GM19467 (cell line): Measurements from ENCODE around the gene CD276.

ENCODE experiments used
- ATAC-seq: cut with Tn5 transposase; IDR thresholded peaks from one replicate; pipeline ENCODE4 v1.9.1; 2021; ENCODE audit warnings: mild to moderate bottlenecking, moderate library complexity; ENCODE audit not compliant: unreplicated experiment

The CD276 gene

DNA sequence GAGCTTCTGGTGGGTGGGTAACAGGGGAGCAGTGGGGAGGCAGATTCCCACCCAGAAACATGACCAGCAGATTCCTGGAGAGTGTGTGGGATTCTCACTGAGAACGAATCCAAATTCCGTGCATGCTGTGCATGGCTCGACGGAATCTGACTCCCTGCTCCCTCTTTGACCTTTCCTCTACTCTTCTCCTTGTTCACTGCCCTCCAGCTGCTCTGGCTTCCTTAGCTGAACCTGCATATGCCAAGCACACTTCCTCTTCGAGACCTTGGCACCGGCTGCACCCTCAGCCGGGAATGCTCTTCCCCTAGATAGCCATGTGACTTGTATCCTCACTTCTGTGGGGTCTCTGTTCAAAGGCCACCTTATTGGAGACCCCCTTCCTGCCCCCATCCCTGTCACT lies 62.7 kb downstream of the CD276 start:
- no peak for ATAC-seq

GRCh38 chr15:73747847-73748590 lies 63.8 kb downstream of the CD276 start:
- no peak for ATAC-seq

GRCh38 chr15:73748730-73749129 lies 64.5 kb downstream of the CD276 start:
- ATAC-seq, result no peak

DNA sequence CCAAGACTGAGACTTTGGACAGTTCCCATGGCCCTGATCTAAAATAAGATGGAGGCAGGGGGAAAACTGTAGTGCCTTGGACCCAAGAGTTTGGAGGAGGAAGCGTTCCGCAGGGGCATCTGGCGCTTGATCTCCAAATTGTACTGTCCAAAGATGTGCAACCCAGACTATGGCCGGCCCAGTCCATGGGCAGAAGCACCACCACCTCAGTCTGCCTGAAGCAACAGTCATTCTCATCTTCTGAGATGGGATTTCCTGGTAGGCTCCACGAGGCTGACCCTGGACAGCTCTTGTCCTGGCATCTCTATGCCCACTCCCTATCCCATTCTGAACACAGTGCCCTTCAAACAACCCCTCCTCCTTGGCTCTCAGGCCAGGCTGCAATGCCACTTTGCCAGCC lies 65.3 kb downstream of the CD276 start:
- no peak for ATAC-seq

DNA sequence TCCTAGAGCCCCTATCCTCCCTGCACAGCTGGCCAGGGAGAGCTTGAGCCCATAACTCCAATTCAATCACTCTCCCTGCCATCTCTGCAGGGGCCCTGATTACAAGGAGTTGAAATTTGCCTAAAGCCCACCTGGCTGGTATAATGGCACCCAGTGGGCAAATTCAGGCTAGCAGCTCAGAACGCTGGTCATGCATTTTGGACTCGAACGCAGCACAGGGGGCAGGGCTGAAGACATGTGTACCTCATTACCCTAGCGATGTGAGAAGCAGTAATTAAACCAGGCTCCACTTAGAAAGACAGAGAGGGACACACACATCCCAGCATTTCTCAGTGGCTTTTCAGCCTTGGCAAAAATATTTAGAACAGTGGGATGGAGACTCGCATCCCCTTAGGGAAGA lies 65.8 kb downstream of the CD276 start:
- ATAC-seq, result no peak

- no peak for ATAC-seq
Observed at GRCh38 chr15:73750438-73750837, 66.3 kb downstream of the CD276 start.

DNA sequence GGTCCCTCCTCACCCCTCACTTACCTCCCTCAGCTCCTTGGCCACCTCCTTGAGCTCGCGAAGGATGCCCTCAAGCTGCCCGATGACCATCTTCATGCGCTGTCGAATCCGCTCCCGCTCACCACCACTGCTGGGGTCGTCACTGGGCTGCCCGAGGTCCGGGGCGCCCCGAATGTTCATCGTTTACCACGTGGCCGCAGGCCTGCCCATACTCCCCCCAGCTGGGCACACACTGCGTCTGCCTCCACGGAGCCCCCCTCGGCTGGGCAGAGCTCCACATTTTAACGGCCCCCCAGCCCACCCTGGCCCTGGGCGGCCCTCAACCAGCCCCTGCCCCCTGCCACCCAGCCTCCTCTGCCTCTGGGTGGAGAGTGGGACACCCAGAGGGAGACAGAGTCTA lies 66.8 kb downstream of the CD276 start:
- no peak for ATAC-seq

DNA sequence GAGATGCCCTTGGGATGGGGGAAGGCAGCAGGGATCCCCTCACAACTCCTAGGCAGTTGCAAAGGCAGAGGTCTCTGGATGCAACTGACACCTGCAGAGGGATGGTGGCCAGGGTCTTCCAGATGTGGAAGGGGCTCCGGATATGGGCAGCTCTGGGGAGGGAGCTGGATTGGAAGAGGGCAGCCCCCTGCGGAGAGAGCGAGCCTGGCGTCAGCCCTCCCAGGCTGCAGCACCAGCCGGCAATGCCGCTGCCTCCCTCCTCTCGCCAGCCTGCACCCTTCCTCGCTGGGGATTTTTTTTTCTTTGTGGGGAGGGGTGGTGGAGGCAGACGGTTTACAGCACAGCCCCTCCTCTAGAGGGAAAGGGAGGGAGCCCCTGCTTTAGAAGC lies 67.3 kb downstream of the CD276 start:
- no peak for ATAC-seq

DNA sequence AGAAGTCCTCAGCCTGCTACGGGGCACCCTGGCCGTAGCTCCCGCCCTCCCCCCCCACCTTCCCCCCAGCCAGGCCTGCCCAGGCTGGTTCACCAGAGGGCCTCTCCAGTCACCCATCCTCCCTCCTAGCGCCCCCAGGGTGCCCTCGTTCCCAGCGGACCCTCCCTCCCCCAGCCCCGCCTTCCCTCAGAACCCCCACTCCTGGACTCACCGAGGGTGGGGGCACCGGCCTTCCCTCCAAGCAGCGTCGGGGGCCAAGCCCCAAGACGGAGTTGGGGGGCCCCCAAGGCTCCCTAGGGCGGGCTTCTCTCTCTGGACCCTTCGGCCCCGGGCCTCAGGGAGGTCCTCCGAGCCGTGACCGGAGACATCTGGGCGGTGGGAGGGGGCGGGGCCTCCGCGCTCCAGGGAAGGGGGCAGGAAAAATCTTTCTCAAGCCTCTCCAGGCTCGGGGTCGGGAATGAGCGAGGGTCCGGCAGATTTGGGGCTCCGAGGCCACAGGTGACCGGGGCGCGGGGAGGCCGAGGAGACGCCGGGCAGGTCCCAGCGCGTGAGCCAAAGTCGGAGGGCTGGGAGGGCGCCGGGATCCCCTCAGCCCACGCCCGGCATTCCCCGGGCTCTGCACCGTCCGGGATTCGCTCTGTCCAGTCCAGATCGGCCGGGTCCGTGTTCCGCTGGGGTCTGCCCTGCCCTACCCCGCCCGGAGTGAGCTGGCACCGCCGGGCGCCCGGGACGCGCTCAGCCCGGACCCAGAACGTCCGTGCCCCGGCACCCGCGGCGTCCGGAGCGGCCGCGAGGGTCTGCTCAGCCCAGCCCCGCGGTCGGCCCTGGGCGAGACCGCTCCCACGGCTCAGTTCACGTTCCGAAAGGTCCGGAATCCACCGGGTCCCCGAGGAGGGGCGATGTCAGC lies 68.0 kb downstream of the CD276 start:
- ATAC-seq, result no peak

DNA sequence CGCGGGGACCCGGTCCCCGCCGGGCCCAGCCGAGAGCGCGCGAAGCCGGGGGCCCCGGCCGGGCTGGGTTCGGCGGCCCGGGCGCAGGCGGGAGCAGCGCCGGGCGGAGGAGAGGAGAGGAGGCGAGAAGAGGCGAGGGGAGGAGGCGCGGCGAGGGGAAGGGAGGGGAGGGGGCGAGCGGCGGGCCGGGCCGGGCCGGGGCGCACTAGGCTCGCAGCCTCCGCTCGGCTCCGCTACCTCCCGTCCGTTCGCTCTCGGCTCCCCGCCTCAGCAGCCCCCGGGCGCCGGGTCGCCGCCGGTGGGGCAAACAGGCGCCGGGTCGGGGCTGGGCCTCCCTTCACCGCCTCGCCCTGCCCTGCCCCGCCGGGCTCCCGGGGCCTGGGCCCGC lies 68.6 kb downstream of the CD276 start:
- ATAC-seq, result no peak

- no peak for ATAC-seq
Observed at GRCh38 chr15:73753250-73754130, 69.3 kb downstream of the CD276 start, which contains the start of gene INSYN1. Gene INSYN1, minus strand, starts transcription at chr15:73753351. Its CDS starts 2,221 bp downstream, at chr15:73751130.

DNA sequence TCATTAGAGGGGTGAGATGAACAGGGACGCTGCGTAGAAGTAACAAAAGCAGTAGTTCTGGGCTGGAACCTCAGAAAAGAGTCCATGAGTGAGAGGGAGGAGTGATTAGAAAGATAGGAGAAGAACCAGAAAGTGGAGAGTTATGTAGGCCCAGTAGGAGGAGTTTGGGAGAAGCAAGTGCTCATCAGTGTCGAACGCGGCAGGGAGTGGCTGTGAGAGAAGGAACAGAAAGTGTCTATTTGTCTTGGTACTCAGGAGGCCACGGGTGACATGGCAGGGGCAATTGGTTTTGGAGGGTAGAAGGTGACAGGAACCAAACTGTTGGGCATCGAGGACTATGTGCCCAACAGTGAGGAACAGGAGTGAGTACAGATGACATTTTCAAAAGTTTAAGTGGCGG lies 70.3 kb downstream of the CD276 start:
- no peak for ATAC-seq

GRCh38 chr15:73755481-73755880 lies 71.3 kb downstream of the CD276 start:
- no peak for ATAC-seq

DNA sequence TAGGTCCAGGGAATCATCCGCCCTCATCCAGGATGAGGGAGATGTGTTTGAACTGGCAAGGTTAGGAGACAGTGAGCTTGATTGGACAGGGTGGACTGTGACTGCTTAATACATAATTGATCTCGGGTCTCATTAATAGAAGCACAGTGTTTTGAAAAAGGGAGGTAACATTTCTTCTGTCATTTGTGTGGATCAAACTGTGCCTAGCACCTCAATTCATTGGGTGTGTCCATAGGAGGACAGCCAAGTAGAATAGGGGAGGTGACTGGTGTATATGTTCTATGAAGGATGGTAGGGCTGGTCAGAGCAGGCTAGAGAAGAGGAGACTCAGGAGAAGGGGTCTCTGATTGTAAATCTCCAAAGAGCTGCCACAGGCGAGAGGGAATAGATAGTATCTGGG lies 71.8 kb downstream of the CD276 start:
- ATAC-seq, result no peak

- ATAC-seq, result no peak
Observed at GRCh38 chr15:73756390-73756789, 72.2 kb downstream of the CD276 start.

DNA sequence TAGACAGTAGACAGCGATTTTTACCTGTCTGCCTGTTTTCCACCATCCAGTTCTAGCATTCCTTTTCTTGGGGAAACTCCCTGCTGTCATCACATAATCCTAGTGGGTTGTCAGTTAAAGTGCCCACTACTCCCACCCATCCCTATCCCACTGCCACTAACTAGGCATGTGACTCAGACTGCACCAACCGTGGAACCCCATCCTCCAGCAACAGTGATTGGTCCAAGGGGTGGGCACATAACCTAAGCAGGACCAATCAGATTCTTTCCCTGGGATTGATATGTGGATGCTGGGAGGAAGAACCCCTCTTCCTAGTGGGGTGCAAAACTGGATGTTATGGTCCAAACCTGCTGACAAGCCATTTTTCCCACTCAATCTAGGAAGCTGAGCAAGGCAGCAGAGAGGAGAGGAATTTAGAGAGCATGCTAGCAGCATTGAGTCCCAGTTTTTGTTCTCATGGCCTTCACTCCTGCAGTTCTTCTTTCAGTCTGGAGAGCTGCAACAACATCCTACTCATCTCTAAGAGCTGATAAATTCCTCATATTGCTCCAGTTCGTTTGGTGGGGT lies 72.8 kb downstream of the CD276 start:
- no peak for ATAC-seq

GRCh38 chr15:73757571-73757970 lies 73.4 kb downstream of the CD276 start:
- ATAC-seq, result no peak

DNA sequence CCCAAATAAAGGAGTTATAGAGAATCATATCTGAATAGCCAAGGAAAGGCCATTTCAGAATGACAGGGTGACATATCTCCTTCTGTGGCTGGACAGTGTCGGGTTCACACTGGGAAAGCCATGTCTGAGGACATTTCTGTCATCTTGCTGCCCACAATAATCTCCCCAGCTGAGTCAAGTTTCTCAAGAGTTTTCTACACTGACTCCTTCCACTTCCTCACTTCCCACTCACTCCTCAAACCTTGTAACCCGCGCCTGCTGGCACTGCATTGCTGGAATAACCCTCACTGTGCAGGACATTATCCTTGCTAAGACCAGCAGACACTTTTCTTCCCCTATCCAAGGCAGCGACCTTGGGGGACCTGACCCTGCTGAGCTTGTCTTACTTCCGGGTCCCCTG lies 74.3 kb downstream of the CD276 start:
- ATAC-seq, result no peak

GRCh38 chr15:73760330-73761329 lies 76.4 kb downstream of the CD276 start:
- no peak for ATAC-seq

- ATAC-seq, result no peak
Observed at GRCh38 chr15:73763931-73764330, 79.7 kb downstream of the CD276 start.
